Right renal cortex interstitium (tissue), 3 donors: Measurements from ENCODE around the gene ST6GALNAC5. TPM values are rescaled to one million over a fixed set of nuclear protein-coding genes. Genes with fewer than 3 reads are reported as not detected.
"Not testable (repeated sequence)": the region's sequence is repeated elsewhere in the genome, so short reads cannot be mapped to it uniquely, and the experiment has no call there.

Experiments used
- DNase-seq, 3 donors: peaks; one replicate each; pipeline ENCODE4 v3.0.0-alpha.2; 2013; ENCODE audit warnings: low read depth in 3 of 3, low spot score in 2 of 3
- polyA plus RNA-seq, 3 donors: library from polyadenylated mRNA; unstranded; fragments of 120-200 nt; gene quantifications; one replicate each; pipeline ENCODE4 v1.2.1, GENCODE V29; 2013; ENCODE audit not compliant: insufficient read length in 3 of 3

ST6GALNAC5 gene
- polyA plus RNA-seq, 3 donors: 3.9 to 4.3 (median 4.0) TPM

DNA sequence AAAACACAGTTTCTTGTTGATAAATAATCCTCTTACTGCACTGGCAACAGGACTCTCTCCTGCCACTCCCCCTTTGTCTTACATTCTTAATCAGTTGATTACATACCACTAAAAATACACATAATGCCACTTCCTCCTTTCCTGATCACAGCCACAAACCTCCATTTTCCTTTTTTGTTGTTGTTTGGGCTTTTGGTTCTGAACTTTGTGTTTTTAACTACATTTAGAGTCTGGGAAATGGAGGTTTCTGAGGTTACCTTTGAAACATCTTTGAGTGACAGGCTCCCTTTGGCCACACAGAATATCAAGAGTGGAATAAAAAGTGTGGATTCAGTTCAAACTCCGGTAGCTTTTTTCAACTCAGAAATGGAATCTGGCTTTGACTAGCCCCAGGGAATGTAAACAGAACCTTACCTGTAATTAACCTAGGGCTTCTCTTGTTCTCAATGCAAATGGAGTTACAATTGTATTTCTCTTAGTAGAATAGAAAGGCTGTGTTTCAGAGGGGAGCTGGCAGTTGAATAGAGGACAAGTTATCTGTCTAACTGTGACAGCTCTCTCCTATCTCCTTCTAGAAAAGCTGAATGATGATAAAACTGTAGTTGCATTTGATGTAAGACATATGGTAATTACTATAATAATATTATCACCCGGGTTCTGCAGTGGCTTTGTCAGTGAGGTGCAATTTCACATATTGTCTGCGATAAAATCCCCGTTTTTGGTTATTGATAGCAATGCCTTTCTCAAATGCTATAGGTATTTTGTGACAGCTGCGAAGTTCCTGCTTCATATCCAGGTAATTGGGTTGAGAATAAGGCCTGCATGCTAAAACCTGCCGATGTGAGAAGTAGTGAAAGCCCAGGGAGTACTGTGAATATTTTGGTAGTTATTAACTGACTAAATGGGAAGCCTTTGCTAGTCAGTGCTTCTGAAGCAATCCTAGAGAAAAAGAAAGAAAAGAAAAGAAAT is 66.9 kb downstream of the ST6GALNAC5 start:
- no peak for DNase-seq

DNA sequence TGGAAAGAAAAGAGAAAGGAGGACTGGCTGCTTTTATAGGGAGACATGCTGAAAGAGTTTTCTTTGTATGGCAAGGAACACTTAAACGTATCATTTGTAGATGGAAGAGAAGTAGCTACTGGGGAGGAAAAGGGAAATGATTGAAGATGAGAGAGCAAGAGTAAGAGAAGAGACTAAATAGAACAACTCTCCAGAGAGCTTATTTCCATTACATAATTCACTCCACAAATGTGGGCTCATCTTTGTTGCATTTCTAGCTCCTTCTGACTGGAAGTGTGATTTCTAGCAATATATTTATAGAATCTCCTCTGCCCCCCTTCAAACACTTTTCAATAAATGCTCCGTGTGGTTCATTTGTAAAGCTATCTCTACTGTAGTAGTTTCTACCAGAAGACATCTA is 71.0 kb downstream of the ST6GALNAC5 start:
- no peak for DNase-seq

DNA sequence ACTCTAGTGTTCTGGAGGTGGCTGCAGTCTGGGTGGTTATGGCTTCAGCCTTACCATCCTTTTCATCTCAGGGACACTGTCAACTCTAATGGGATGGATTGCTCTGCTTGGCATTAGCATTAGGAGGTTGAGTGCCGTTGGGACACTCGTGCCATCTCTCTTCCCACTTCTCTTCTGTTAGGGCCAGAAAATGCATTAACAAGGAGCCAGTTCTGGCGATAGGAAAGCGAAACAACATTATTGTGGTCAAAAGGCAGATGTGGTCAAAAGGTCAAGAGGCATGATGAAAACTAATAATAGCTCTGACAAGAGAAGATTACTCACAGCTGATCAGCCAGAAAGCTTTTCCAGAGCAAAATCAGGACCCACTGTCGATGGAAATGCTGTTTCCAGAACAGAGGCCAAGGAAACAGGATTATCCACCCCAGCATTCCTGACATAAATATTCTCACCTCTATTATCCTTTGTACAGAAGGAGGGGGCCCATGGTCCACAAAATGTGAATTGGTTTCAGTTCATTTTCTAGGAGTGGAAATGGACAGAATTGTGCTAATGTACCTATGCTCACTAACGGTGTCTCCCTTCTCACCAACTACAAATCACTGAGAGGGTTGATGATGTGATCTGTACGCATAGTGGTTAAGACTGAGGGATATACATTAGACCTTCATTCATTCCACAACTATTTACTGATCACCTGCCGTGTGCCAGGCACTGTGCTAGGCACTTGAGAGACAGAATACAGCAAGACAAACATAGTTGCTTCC is 72.0 kb downstream of the ST6GALNAC5 start:
- DNase-seq: no peak

DNA sequence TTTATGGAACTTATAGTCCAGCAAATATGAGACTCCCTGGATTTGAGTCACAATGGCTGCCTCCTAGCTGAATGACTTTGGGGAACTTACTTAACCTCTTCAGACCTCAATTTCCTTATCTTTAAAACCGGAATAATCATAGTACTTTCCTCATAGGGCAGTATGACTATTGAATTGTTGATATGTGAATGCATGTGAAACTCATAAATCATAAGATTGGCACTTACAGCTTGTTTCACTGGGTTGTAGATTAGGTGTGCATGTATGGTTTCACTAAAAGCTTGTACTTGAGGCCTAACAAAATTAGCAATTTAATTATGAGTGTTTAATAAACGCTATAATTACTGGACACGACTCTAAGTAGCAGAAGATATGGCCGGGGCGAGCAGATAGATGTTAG is 72.5 kb downstream of the ST6GALNAC5 start:
- DNase-seq: no peak

DNA sequence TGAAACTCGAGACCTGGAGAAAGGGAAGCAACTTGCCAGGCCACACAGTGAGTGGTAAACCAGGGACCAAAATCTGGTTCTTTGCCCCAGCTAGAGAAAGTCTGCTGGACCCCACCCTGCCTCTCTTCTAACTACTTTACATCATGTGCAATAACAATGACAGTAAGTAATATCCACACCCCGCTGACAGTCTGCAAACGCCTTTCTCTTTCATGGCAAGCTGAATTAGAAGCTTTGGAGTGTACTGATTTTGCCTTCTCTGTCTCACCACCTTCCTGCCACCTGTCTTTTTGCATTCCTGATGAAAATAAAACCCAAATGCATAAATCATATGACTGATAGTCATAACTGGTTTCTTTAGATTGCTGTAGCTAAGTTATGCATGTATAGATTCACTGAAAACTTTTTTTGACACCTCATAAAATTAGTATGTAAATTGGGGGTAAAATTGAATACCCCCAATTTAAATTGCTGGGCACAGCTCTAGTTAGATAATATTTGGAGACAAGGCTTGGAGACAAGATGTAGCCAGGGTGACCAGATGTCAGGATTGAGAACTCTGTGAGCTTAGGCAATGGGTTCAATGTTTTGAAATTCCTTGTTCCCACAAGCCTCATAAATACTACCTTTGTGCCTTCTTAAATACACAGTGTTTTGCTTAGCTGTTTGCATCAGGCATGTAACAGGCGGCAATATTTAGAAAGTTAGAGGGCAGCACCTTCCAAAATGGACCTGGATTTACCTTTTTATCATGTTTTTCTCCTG is 73.5 kb downstream of the ST6GALNAC5 start:
- no peak for DNase-seq

DNA sequence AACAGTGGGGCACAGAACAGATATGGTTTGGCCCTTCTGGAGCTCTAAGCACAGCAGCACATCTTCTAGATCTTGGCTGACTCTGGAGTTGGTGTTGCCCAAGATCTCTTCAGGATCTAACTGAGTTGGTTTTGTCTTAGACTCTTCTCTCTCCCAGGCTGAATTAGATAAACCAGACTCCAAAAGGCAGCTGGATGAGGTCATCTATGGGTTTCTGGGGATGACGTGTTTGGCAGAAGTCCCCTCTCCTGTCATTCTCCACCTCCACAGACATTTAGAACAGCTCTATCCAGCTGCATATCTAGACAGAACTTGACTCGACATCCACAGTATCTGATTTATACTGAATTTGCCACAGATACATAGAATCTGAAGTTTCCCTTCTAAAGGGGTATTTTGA is 75.3 kb downstream of the ST6GALNAC5 start:
- DNase-seq: no peak

DNA sequence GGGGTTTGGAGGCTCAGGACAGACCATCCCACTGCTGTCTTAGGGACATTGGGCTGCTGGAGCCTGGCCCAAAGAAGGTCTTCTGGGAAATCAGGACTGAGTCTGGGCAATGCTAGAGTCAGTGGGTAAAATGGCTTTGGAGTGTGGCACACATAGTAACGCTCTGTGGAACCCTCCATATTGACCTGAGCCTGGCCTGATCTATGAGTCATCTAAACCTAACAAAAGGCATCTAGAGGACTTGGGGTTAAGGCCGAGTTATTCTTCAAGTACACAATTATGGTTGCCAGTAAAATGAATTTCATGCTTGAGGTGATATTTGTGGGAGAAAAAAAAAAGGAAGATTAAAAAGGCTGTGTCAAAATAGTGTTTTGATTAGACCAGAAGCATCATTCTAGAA is 77.7 kb downstream of the ST6GALNAC5 start:
- DNase-seq: no peak

DNA sequence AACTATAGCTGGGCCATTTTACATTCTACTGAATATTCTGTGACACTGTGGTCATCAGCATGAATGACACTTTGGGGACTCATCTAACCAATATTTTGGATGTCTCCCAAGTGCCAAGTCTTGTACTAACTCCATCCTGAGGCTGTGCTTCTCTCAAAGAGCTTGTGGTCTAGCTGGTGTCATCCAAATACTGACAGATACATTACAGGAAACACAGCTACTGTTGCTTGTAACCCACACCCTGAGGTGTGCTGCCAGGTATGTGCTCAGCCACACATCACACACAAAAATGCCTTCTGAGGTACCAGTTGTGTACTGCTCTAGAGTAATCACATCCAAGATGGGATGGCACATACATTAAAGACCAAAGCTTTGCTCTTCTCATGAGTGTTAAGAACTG is 81.6 kb downstream of the ST6GALNAC5 start:
- DNase-seq: no peak

DNA sequence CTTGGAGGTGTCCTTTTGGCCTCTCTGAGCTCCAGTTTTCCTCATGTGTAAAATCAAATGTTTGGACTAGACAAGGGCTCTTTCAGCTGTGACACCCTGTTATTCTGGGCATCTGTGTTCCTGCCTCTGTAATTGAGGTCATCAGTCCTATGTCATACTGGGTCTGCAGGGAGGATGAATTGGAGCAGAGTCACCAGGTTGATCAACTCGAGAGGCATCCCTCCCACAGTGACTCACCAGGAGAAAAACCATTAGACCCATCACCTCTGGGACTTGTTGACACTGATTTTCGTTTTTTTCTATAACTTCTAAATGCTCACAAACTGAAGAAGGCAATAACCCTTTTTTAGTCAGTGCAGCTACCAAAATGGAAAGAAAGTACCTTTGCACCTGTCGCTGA is 82.2 kb downstream of the ST6GALNAC5 start:
- DNase-seq: no peak

DNA sequence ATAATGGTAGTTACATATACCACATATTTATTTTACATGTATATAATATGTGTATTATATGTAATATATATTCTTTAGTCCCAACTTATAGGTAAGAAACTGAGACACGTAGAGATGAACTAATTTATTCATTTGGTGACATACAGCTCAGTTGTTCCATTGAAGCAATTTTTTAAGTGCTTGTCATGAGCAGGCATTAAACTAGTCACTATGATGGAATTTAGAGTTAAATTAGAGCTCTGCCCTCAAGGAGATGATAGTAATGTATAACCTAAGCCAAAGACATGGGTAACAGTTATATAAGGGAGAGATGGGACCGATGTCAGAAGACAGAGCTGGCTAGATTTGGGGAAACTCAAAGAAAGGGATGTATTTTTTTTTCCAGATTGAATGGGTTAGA is 83.0 kb downstream of the ST6GALNAC5 start:
- no peak for DNase-seq

DNA sequence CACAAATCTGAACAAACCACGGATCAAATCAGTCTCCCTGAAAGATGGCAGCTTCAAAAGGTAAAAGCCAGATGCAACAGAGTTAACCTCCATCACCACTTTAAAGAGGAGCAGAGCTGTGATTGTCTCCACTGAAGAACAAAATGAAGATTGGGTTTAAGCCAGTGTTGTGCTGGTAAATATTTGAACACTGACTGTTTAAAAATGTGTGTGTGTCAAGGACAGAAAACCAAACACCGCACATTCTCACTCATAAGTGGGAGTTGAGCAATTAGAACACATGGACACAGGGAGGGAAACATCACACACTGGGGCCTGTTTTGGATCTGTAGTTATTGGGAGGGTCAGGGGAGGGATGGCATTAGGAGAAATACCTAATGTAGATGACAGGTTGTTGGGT is 83.9 kb downstream of the ST6GALNAC5 start:
- no peak for DNase-seq

DNA sequence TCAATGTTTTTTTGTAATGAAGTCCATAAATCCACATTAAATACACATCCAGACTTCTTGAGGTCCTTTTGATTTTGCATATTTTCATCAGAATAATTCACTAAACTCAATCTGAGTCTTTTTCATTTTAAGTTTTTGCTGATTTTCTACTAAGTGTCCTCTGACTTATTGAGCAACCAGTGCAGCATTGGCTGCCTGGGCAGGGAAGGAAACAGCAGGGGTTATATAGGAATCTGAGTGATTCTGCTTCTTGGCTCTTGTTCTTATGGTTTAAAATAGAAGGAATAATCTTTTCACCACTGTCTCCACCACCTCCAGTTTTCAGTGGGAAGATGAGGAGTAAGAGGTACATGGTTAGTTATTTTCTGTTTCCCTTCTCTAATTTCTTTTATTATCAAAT is 88.4 kb downstream of the ST6GALNAC5 start:
- no peak for DNase-seq

DNA sequence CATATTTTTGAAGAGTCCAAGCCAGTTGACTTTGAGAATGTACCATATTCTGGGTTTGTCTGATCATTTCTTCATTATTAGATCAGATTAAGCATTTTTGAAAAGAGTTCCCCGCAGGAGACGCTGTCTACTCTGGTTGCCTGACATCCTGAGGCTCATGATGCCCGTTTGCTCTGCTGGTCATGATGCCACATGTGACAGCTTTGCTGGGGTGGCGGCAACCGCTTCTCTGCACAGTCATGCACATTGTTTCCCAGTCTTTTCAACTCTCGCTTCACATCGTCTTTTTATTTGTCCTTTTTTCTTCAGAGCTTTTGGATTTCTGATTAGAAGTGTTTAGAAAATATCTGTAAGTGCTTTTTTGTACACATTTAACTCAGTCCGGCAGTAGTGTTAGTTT is 90.7 kb downstream of the ST6GALNAC5 start:
- DNase-seq: no peak

DNA sequence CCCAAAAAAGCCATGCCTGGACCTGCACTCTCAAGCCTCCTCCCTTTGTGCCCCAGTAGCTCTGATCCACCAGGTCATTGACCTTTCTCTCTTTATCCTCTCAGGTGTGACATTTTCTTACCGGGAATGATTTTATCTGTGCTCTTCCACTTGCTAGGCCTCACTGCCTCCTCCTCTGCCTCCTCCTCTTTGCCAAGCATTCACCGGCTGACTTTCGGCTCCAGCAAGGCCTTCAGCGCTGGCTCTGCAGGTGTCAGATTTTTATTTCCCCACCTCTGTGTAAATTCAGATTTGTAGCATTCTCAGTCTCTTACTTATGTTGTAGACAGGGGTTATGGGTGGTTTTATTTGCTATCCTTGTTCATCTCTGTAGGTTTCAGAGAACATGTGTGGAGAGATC is 91.5 kb downstream of the ST6GALNAC5 start:
- DNase-seq: no peak

DNA sequence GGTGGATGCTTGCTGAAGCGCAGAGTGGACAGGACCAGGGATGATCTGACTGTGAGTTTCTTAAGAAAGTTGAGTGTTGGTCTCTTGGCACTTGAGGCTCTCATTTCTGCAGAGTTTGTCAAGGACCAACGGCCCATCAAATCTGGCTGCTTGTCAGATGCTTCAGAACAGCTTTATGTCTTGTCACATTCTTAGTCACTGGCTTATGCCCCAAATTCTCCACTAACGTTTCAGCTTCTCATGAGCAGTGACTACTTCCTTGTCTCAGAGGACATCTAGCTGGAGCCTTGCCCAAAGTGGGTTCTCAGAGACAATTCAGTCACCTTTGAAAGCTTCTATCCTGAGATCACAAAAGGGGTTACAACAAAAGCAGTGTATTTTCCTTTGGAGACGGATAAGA is 92.3 kb downstream of the ST6GALNAC5 start:
- DNase-seq: no peak

DNA sequence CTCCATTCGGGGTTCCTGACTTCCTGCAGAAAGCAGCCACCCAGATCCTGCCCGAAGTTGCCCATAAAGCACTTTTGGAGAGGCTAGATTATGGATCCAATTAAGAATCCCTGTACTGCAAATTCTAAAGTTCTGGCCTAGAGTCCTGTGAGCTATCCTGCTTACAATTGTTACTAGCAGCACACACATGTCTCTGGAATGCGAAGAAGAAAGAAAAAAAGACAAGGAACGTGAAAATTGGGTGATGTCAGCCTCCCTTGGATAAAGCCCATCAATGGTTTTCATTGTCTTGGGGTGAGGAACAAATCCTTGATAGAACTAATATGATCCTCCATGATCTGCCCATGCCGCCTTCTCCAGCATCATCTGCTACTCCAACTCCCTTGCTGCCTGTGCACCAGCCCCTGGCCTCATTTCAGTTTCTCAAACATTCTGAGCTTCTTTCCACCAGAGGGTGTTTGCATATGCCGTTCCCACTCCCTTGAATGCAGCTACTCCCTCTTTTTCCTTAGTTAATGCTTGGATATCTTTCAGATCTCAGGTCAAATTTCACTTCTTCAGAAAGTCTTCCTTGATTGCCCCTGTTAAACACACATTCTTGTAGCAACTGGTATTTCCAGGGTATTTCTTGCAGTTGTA is 94.0 kb downstream of the ST6GALNAC5 start:
- DNase-seq: no peak

DNA sequence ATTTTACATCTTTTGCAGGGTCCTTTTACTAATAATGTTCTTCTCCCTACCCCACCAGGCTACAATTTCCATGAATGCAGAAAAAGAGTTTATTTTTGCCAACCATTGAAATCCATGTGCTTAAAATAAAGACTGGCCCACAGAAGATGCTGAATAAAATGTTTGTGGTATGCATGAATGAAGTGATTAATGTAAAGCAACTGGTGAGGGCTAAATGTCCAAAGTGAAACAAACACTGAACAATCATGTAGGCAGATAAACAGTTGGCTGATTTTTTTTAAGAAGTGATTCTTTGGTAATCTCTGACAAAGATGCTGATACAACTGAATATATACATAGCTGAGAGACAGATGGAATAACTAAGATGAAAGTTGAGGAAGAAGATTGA is 94.5 kb downstream of the ST6GALNAC5 start:
- DNase-seq: no peak

DNA sequence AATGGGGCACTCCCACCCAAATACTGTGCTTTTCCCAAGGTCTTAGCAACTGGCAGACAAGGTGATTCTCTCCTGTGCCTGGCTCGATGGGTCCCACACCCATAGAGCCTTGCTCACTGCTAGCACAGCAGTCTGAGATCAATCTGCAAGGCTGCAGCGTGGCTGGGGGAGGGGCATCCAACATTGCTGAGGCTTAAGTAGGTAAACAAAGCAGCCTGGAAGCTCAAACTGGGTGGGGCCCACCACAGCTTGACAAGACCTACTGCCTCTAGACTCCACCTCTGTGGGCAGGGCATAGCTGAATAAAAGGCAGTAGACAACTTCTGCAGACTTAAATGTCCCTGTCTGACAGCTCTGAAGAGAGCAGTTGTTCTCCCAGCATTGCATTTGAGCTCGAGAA is 114.0 kb downstream of the ST6GALNAC5 start:
- not testable (repeated sequence) for DNase-seq

DNA sequence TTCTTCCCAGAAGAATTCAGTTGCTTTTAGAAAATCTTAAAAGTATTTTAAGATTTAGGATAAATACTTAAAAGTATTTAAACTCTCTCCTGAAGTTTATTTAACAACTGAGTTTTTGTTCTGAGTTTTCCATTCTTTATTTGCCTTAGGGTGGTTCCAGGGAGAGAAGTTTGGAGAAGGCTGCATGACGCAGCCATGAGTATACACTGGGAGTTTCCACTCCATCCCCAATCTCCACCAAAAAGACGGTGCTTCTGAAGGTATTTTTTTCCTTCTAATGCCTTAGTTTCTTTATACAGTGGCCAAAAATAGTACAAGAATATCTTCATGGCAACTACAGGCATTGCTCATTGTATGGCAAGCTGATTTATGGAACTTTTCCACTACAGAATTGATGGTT is 122.7 kb downstream of the ST6GALNAC5 start:
- no peak for DNase-seq

DNA sequence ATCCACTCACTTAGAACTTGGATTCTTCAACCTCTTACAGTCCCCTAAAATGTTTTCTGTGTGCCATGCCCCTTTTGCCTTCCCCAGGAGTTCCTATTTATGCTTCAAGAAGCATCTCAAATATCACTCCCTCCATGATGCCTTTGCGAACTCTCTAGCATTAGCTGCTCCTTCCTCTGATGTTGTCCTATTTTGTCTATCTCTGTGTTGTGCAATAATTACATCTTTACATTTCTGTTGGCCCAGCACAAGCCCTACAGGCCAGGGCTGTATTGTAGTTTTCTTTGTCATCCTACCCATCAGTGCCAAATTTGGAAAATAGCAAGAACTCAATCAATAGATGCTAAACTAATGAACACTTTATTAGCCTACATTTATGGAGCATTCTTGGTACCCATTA is 125.8 kb downstream of the ST6GALNAC5 start:
- DNase-seq: no peak
